Breast epithelium (tissue), 3 donors: ENCODE data around the gene C6orf47.

Experiments used
- POLR2A ChIP-seq: fragments of 450-650 bp; IDR thresholded peaks from one replicate; pipeline ENCODE4 v1.6.1; 2016; ENCODE audit warnings: antibody characterized with exemption, mild to moderate bottlenecking, moderate library complexity
- TF ChIP-seq, protein P1 (sequence below), 3 donors: fragments of 450-650 bp; IDR thresholded peaks; one replicate each; pipeline ENCODE4 v1.5.1; 2016 to 2017; ENCODE audit warnings: antibody characterized with exemption in 3 of 3, mild to moderate bottlenecking in 3 of 3, moderate library complexity in 3 of 3

DNA sequence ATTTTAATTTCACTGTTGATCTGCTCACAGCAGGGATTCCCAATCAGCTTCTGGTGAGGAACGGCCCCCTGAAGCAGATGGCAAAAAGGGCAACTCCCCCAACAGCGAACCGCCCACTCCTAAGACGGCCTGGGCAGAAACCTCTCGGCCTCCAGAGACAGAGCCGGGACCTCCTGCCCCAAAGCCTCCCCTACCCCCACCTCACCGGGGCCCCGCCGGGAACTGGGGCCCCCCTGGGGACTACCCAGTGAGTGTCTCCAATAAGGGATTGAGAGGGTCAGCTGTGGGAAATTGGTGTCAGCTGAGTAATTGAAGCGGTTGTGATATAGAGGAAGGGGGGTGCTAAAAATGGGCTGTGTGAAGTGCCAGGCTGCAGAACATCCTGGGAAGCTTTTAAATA is 33.6 kb downstream of the C6orf47 start:
- TF ChIP-seq, protein P1, sequence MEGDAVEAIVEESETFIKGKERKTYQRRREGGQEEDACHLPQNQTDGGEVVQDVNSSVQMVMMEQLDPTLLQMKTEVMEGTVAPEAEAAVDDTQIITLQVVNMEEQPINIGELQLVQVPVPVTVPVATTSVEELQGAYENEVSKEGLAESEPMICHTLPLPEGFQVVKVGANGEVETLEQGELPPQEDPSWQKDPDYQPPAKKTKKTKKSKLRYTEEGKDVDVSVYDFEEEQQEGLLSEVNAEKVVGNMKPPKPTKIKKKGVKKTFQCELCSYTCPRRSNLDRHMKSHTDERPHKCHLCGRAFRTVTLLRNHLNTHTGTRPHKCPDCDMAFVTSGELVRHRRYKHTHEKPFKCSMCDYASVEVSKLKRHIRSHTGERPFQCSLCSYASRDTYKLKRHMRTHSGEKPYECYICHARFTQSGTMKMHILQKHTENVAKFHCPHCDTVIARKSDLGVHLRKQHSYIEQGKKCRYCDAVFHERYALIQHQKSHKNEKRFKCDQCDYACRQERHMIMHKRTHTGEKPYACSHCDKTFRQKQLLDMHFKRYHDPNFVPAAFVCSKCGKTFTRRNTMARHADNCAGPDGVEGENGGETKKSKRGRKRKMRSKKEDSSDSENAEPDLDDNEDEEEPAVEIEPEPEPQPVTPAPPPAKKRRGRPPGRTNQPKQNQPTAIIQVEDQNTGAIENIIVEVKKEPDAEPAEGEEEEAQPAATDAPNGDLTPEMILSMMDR (IDR thresholded peaks at IDR 0.05): no peak
- TF ChIP-seq POLR2A: no peak
